Neuronal stem cell (in vitro differentiated cells): ENCODE results near the gene LGALS3BP.
"Not testable (repeated sequence)": the region's sequence is repeated elsewhere in the genome, so short reads cannot be mapped to it uniquely, and the experiment has no call there.

ENCODE experiments used
- DNase-seq: peaks from one replicate; pipeline ENCODE4 v3.0.0-alpha.2; 2013; ENCODE audit warnings: low spot score
- H2AFZ ChIP-seq: one replicate; pipeline ENCODE4 v1.6.1; 2013; ENCODE audit warnings: mild to moderate bottlenecking, low read length, inconsistent platforms
- H2AK5ac ChIP-seq: 2 replicates; pipeline ENCODE4 v1.6.1; 2013; ENCODE audit warnings: low read depth, mild to moderate bottlenecking, inconsistent platforms, low read length, moderate library complexity, mixed read lengths
- H2BK120ac ChIP-seq: 2 replicates; pipeline ENCODE4 v1.6.1; 2013; ENCODE audit warnings: low read depth, mild to moderate bottlenecking, inconsistent platforms, low read length, moderate library complexity, mixed read lengths
- H2BK12ac ChIP-seq: one replicate; pipeline ENCODE4 v1.6.1; 2013; ENCODE audit warnings: low read length, inconsistent platforms
- H2BK15ac ChIP-seq: 2 replicates; pipeline ENCODE4 v1.6.1; 2013; ENCODE audit warnings: mild to moderate bottlenecking, low read length, inconsistent platforms, mixed read lengths
- H2BK5ac ChIP-seq: one replicate; pipeline ENCODE4 v1.6.1; 2013; ENCODE audit warnings: inconsistent platforms, mild to moderate bottlenecking, low read length, moderate library complexity
- H3K14ac ChIP-seq: one replicate; pipeline ENCODE4 v1.6.1; 2013; ENCODE audit warnings: low read length, inconsistent platforms
- H3K18ac ChIP-seq: 2 replicates; pipeline ENCODE4 v1.6.1; 2013; ENCODE audit warnings: low read length, inconsistent platforms
- H3K23ac ChIP-seq: 2 replicates; pipeline ENCODE4 v1.6.1; 2013; ENCODE audit warnings: low read depth, mild to moderate bottlenecking, mixed read lengths, low read length, inconsistent platforms; ENCODE audit not compliant: poor library complexity
- H3K27ac ChIP-seq: replicated peaks from 3 replicates; pipeline ENCODE4 v1.5.1; 2013; ENCODE audit warnings: low read length, inconsistent platforms
- H3K27me3 ChIP-seq, 3 experiments: 2 replicates each; pipeline ENCODE4 v1.6.1; 2013; ENCODE audit warnings: low read length in 3 of 3, mild to moderate bottlenecking in 2 of 3, inconsistent platforms in 1 of 3, low read depth in 1 of 3, mixed read lengths in 1 of 3, moderate library complexity in 1 of 3; ENCODE audit not compliant: control insufficient read depth in 3 of 3, insufficient read depth in 3 of 3
- H3K36me3 ChIP-seq, 2 donors: replicated peaks in 1 of 2; 2 replicates each; pipeline ENCODE4 v1.6.1; 2013; ENCODE audit warnings: low read length in 2 of 2; ENCODE audit not compliant: control insufficient read depth in 2 of 2, insufficient read depth in 2 of 2
- H3K4ac ChIP-seq: 2 replicates; pipeline ENCODE4 v1.6.1; 2013; ENCODE audit warnings: inconsistent platforms, mild to moderate bottlenecking, low read length, moderate library complexity
- H3K4me1 ChIP-seq, 2 donors: 1 replicate in 1 of 2; 2 replicates in 1 of 2; pipeline ENCODE4 v1.6.1; 2013; ENCODE audit warnings: low read length in 2 of 2, low read depth in 1 of 2; ENCODE audit not compliant: control insufficient read depth in 2 of 2, insufficient read depth in 1 of 2
- H3K4me2 ChIP-seq: one replicate; pipeline ENCODE4 v1.6.1; 2013; ENCODE audit warnings: mild to moderate bottlenecking, low read length, inconsistent platforms; ENCODE audit not compliant: insufficient read depth, poor library complexity, severe bottlenecking
- H3K4me3 ChIP-seq, 2 donors: 2 replicates each; pipeline ENCODE4 v1.5.1; 2013; ENCODE audit warnings: low read length in 2 of 2, mild to moderate bottlenecking in 2 of 2, inconsistent platforms in 1 of 2, moderate library complexity in 1 of 2
- H3K79me1 ChIP-seq: one replicate; pipeline ENCODE4 v1.6.1; 2013; ENCODE audit warnings: low read depth, mild to moderate bottlenecking, inconsistent platforms, low read length, moderate library complexity
- H3K9ac ChIP-seq: one replicate; pipeline ENCODE4 v1.6.1; 2013; ENCODE audit warnings: mild to moderate bottlenecking, low read depth, low read length, inconsistent platforms; ENCODE audit not compliant: poor library complexity
- H3K9me3 ChIP-seq, 2 donors: replicated peaks in 1 of 2; 2 replicates each; pipeline versions ENCODE3 to v1.6.1; 2013; ENCODE audit warnings: low read length in 2 of 2, mild to moderate bottlenecking in 2 of 2, inconsistent platforms in 1 of 2, low read depth in 1 of 2, mixed read lengths in 1 of 2, moderate library complexity in 1 of 2; ENCODE audit not compliant: control insufficient read depth in 2 of 2, insufficient read depth in 1 of 2
- H4K8ac ChIP-seq: one replicate; pipeline ENCODE4 v1.6.1; 2013; ENCODE audit warnings: low read depth, mild to moderate bottlenecking, inconsistent platforms, low read length, moderate library complexity
- H4K91ac ChIP-seq: one replicate; pipeline ENCODE4 v1.6.1; 2013; ENCODE audit warnings: low read length, low read depth, mild to moderate bottlenecking, inconsistent platforms; ENCODE audit not compliant: poor library complexity
- WGBS, 2 donors: extraction: QIAGEN DNeasy Blood & Tissue Kit; methylation state at CpG; one replicate each; pipeline ENCODE4 v1.1.7; 2013; ENCODE audit warnings: missing lambda C conversion rate in 2 of 2, mixed read lengths in 1 of 2; ENCODE audit not compliant: insufficient read length in 2 of 2, insufficient replicate concordance in 1 of 2; ENCODE audit errors: extremely low coverage in 2 of 2; 5-methylcytosine and 5-hydroxymethylcytosine counted together

The LGALS3BP gene

DNA sequence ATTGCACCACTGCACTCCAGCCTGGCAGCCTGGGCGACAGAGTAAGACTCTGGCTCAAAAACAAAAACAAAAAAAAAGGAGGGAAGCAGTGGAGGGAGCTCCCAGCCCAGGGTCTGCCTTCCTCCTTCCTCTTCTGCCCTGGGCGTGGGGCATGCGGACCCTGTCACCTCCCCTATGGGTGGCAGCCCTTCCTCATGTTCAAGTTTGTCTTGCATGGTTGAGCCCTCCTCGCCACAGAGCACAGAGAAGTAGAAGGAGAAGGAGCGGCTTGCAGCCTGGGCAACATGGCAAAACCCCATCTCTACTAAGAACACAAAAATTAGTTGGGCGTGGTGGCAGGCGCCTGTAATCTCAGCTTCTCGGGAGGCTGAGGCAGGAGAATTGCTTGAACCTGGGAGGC is 33.1 kb downstream of the LGALS3BP start:
- H3K9me3 ChIP-seq: peaks cover 7 to 9% of the 10 kb centered on the region in 2 donors
- no peak overlapping the region for H3K18ac ChIP-seq
- H3K36me3 ChIP-seq: no peaks in the 10 kb centered on the region
- H3K4me3 ChIP-seq: no peak overlapping the region
- no peak overlapping the region for H4K8ac ChIP-seq
- peaks cover 0 to 3% of the 10 kb centered on the region in 2 donors for H3K4me1 ChIP-seq
- no peak overlapping the region for H3K4ac ChIP-seq
- no peak overlapping the region for H3K14ac ChIP-seq
- DNase-seq: no peak
- no peak overlapping the region for H2BK15ac ChIP-seq
- WGBS, 2 donors: no CpG with 5 or more reads among the region's 8 CpGs
- no peak overlapping the region for H3K23ac ChIP-seq
- H3K27me3 ChIP-seq: peaks cover 0 to 11% (median 0%) of the 10 kb centered on the region in 3 experiments
- H3K9ac ChIP-seq: no peak overlapping the region
- no peak overlapping the region for H2BK12ac ChIP-seq
- no peak overlapping the region for H3K4me2 ChIP-seq
- no peak overlapping the region for H2BK120ac ChIP-seq
- H4K91ac ChIP-seq: no peak overlapping the region
- no peak overlapping the region for H3K27ac ChIP-seq
- no peak overlapping the region for H2AFZ ChIP-seq
- H2AK5ac ChIP-seq: no peak overlapping the region
- H3K79me1 ChIP-seq: no peaks in the 10 kb centered on the region
- no peak overlapping the region for H2BK5ac ChIP-seq

DNA sequence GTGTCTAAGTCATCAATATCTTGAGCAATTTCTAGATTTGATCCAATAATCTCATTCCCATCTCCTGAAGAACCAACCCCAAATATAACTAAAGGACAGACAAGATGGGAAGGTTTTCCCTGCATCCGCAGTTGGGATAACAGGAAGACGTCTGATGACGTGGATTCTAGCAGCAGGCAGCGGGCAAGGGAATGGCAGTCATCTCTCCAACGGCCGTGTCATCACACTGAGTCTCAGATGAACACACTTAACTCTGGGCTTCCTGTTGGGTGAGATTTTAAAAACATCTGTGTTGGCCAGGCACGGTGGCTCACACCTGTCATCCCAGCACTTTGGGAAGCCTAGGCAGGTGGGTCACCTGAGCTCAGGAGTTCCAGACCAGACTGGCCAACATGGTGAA is 33.6 kb downstream of the LGALS3BP start:
- no peak overlapping the region for H3K9ac ChIP-seq

DNA sequence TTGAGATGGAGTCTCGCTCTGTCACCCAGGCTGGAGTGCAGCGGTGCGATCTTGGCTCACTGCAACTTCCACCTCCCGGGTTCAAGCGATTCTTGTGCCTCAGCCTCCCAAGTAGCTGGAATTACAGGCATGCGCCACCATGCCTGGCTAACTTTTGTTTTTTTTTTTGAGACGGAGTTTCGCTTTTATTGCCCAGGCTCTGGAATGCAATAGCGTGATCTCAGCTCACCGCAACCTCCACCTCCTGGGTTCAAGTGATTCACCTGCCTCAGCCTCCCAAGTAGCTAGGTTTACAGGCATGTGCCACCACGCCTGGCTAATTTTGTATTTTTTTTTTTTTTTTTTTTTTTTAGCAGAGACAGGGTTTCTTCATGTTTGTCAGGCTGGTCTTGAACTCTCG is 34.3 kb downstream of the LGALS3BP start:
- H3K18ac ChIP-seq, H2BK120ac ChIP-seq, H3K9ac ChIP-seq, H3K79me1 ChIP-seq, H4K8ac ChIP-seq, H3K4ac ChIP-seq, H3K4me2 ChIP-seq, H2BK12ac ChIP-seq, H3K14ac ChIP-seq, H3K36me3 ChIP-seq, H3K27ac ChIP-seq, H2BK5ac ChIP-seq, H3K4me3 ChIP-seq, H3K23ac ChIP-seq, H2AK5ac ChIP-seq, H3K4me1 ChIP-seq, H2BK15ac ChIP-seq, H3K9me3 ChIP-seq, DNase-seq, H4K91ac ChIP-seq, H2AFZ ChIP-seq: not testable (repeated sequence)
- WGBS, 2 donors: no CpG with 5 or more reads among the region's 12 CpGs
- H3K27me3 ChIP-seq: peaks cover 0 to 11% (median 0%) of the 10 kb centered on the region in 3 experiments

More for the DNA sequence above, 33.6 kb downstream of the LGALS3BP start:
- no peak overlapping the region for H2BK12ac ChIP-seq
- H3K4ac ChIP-seq: no peak overlapping the region
- H2AFZ ChIP-seq: no peak overlapping the region
- WGBS, 2 donors: no CpG with 5 or more reads among the region's 7 CpGs
- H4K8ac ChIP-seq: no peak overlapping the region
- no peak overlapping the region for H3K14ac ChIP-seq
- H2BK120ac ChIP-seq: no peak overlapping the region
- no peak overlapping the region for H4K91ac ChIP-seq
- no peak overlapping the region for H3K23ac ChIP-seq
- H3K4me3 ChIP-seq: no peak overlapping the region
- no peak overlapping the region for H3K27ac ChIP-seq
- no peaks in the 10 kb centered on the region for H3K36me3 ChIP-seq
- peaks cover 0 to 11% (median 0%) of the 10 kb centered on the region in 3 experiments for H3K27me3 ChIP-seq
- no peak overlapping the region for H2BK5ac ChIP-seq
- H3K9me3 ChIP-seq: peaks cover 7 to 9% of the 10 kb centered on the region in 2 donors
- H2AK5ac ChIP-seq: no peak overlapping the region
- H3K4me2 ChIP-seq: no peak overlapping the region
- no peak overlapping the region for H2BK15ac ChIP-seq
- H3K18ac ChIP-seq: no peak overlapping the region
- no peaks in the 10 kb centered on the region for H3K79me1 ChIP-seq
- peaks cover 0 to 2% of the 10 kb centered on the region in 2 donors for H3K4me1 ChIP-seq
- DNase-seq: no peak

DNA sequence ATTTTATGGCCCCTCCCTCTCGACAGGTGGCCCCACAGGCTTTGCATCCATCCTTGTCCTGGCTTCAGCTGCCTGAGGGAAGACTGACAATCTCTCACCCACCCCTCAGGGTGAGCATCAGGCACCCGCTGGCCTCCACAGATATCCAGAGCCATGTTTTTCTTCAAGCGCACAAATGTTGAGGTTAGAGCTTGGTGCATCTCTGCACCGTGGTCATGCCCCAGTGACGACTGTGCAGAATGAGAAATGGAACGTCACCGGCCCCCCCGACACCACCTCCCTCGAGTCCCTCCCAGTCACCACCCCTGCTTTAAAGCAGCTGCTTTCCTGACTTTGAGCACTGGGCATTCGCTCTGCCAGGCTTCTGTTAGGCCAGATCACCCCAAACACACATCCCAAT is 34.8 kb downstream of the LGALS3BP start:
- Histone ChIP-seq H2BK12ac (no peak overlapping the region), H3K79me1 (no peaks in the 10 kb centered on the region), H3K14ac (no peak overlapping the region), H2BK5ac (peak overlapping the region; percentile 29), H3K18ac (no peak overlapping the region), H4K8ac (no peak overlapping the region), H2AFZ (no peak overlapping the region), H2AK5ac (no peak overlapping the region), H3K4me3 (no peak overlapping the region), H4K91ac (no peak overlapping the region), H3K4me2 (no peak overlapping the region), H3K27ac (no peak overlapping the region), H3K9me3 (peaks cover 0 to 2% of the 10 kb centered on the region in 2 donors), H3K36me3 (no peaks in the 10 kb centered on the region), H2BK15ac (no peak overlapping the region), H3K4me1 (peaks cover 3 to 4% of the 10 kb centered on the region in 2 donors), H3K27me3 (peaks cover 0 to 11% (median 0%) of the 10 kb centered on the region in 3 experiments), H3K23ac (no peak overlapping the region), H3K4ac (no peak overlapping the region), H3K9ac (no peak overlapping the region), H2BK120ac (no peak overlapping the region)
- no peak for DNase-seq
- no CpG with 5 or more reads among the region's 10 CpGs for WGBS, 2 donors
